Ovary (tissue), 9 donors: Measurements from ENCODE around the gene SUSD3. TPM values are rescaled to one million over a fixed set of nuclear protein-coding genes. Genes with fewer than 3 reads are reported as not detected.

ENCODE experiments used
- DNase-seq, 5 donors: peaks; one replicate each; pipeline ENCODE4 v3.0.0-alpha.2; 2019 to 2020
- H3K27ac ChIP-seq, 2 donors: fragments of 200-600 bp; one replicate each; pipeline versions ENCODE4 v1.5.1 to v1.8.0; 2019 to 2022
- H3K27me3 ChIP-seq: fragments of 200-600 bp; one replicate; pipeline ENCODE4 v1.8.0; 2022
- H3K36me3 ChIP-seq: fragments of 200-600 bp; sonication (generic); one replicate; pipeline ENCODE4 v1.5.1; 2019
- H3K4me1 ChIP-seq: one replicate; pipeline ENCODE4 v1.8.1; 2013; ENCODE audit warnings: mild to moderate bottlenecking, moderate library complexity; ENCODE audit not compliant: insufficient read depth
- H3K4me3 ChIP-seq: fragments of 200-600 bp; sonication (generic); one replicate; pipeline ENCODE4 v1.5.1; 2017
- H3K9me3 ChIP-seq, 2 donors: fragments of 200-600 bp in 1 of 2; sonication (generic) in 1 of 2; one replicate each; pipeline versions ENCODE4 v1.5.1 to v1.8.1; 2013 to 2019; ENCODE audit warnings: mild to moderate bottlenecking in 1 of 2, moderate library complexity in 1 of 2
- EP300 ChIP-seq: sonication (generic); formaldehyde crosslinking; IDR thresholded peaks from one replicate; pipeline ENCODE4 v1.6.1; 2017; ENCODE audit warnings: antibody characterized with exemption
- POLR2A ChIP-seq: fragments of 450-650 bp; IDR thresholded peaks from one replicate; pipeline ENCODE4 v1.6.1; 2017; ENCODE audit warnings: antibody characterized with exemption, mild to moderate bottlenecking, moderate library complexity
- WGBS, 3 donors: extraction: QIAGEN DNeasy Blood & Tissue Kit in 1 of 3; methylation state at CpG; one replicate each; pipeline versions ENCODE4 v1.1.5 to v1.1.7; 2013 to 2017; 5-methylcytosine and 5-hydroxymethylcytosine counted together
- intact Hi-C, 4 donors: fragments of 100-400 bp; cut with DNase I; formaldehyde crosslinking; loops; one replicate each; pipeline versions ENCODE4 v1.11.0 to v1.15.1; 2022 to 2023
- polyA plus RNA-seq, 2 donors: library from polyadenylated mRNA; stranded (reverse); fragments of 200-250 nt in 1 of 2; fragments of 350-450 nt in 1 of 2; fragmentation: Illumina TruSeq in 1 of 2; extraction: RNeasy Lipid Tissue Mini Kit (QIAGEN cat#74804) in 1 of 2; gene quantifications; one replicate each; pipeline ENCODE4 v1.2.3, GENCODE V29; 2013 to 2014
- total RNA-seq, 7 donors: library from RNA; depleted of rRNA in 2 of 7; stranded (reverse); fragments of >200 nt in 2 of 7; fragmentation: NEBNext Ultra II Directional in 3 of 7; extraction: Animal tissue kit (Norgen Biotek cat#: 25700) in 3 of 7; gene quantifications; one replicate each; pipeline versions ENCODE4 v1.1.0 to v1.2.4, GENCODE V29; 2016 to 2023
- TF ChIP-seq, protein P1 (sequence below), 3 donors: fragments of 450-650 bp in 2 of 3; fragments of 200-600 bp in 1 of 3; IDR thresholded peaks; one replicate each; pipeline versions ENCODE4 v1.5.1 to v1.8.0; 2016 to 2022; ENCODE audit warnings: antibody characterized with exemption in 3 of 3, mild to moderate bottlenecking in 1 of 3
- donor health status: DM: no; HTN: no; CAD: no; lungs with moderate emphysema.
- donor health status: DM: no; HTN: no; CAD: no.
- donor health status: Bipolar disorder and iron deficiency.
- donor health status: DM: yes; HTN: yes; CAD: no.
- donor health status: DM: no; HTN: no; CAD: no.
- donor health status: DM: yes; HTN: yes; CAD: no.

SUSD3 gene
- total and polyA plus RNA-seq, 9 donors: 9.6 to 66.1 (median 42.4) TPM

DNA sequence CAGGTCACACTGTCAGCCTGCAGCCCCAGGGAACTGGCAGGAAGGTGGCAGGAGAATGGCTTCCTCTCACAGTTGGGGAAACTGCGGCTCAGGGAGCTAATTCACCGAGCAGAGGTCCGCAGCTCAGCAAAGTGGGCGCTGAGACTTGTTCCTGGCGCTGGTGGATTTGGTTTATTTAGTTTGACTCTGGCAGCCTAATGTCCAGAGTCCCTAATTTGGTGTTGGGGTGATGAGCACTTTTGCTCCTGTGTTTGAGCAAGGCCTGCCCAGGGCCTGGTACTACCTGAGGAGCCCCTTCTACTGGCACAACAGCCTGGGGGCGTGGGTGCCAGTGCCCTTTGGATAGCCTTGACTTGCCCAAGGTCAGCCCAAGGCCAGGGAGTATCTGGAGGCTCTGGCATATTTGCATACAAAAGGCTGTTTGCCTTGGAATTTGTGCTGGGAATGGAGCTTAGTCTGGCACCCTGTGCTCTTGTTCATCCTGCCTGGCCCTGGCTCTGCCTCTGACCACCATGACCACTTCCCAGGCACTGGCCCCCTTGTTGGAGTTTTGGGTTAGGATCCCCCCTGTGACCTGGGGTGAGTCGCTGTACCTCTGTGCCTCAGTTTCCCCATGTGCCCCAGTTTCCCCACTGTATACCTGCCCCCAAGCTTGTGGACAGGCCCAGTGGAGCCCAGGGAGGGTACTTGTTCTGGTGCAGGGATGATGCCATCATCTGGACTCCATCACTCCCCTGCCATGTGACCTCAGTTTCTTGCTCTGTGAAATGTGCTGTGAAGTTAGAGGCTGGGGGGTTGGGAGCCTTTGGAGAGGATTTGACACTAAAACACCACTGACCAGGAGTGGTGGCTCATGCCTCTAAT is 1.4 kb downstream of the SUSD3 start:
- Histone ChIP-seq H3K27ac (peak overlapping the region; percentile 78 to 87), H3K4me3 (peak overlapping the region; percentile 56), H3K4me1 (peaks cover 36% of the 10 kb centered on the region), H3K27me3 (no peaks in the 10 kb centered on the region), H3K9me3 (no peaks in the 10 kb centered on the region), H3K36me3 (no peaks in the 10 kb centered on the region)
- intact Hi-C loops: loop anchor here in 3 of 4 donors (5.0 kb wide), 2 partner anchors 32 to 37 kb away; partner anchors contain the start of gene CARD19 (in 2 of the 3)
- WGBS, 3 donors: 31 to 68% (median 38%) methylated on average over 7 of the region's 7 CpGs
- peak; percentile 39 to 65 (median 54) for DNase-seq
- TF ChIP-seq, protein P1, sequence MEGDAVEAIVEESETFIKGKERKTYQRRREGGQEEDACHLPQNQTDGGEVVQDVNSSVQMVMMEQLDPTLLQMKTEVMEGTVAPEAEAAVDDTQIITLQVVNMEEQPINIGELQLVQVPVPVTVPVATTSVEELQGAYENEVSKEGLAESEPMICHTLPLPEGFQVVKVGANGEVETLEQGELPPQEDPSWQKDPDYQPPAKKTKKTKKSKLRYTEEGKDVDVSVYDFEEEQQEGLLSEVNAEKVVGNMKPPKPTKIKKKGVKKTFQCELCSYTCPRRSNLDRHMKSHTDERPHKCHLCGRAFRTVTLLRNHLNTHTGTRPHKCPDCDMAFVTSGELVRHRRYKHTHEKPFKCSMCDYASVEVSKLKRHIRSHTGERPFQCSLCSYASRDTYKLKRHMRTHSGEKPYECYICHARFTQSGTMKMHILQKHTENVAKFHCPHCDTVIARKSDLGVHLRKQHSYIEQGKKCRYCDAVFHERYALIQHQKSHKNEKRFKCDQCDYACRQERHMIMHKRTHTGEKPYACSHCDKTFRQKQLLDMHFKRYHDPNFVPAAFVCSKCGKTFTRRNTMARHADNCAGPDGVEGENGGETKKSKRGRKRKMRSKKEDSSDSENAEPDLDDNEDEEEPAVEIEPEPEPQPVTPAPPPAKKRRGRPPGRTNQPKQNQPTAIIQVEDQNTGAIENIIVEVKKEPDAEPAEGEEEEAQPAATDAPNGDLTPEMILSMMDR (IDR thresholded peaks at IDR 0.05): no peak
- TF ChIP-seq POLR2A (no peak), EP300 (no peak)

DNA sequence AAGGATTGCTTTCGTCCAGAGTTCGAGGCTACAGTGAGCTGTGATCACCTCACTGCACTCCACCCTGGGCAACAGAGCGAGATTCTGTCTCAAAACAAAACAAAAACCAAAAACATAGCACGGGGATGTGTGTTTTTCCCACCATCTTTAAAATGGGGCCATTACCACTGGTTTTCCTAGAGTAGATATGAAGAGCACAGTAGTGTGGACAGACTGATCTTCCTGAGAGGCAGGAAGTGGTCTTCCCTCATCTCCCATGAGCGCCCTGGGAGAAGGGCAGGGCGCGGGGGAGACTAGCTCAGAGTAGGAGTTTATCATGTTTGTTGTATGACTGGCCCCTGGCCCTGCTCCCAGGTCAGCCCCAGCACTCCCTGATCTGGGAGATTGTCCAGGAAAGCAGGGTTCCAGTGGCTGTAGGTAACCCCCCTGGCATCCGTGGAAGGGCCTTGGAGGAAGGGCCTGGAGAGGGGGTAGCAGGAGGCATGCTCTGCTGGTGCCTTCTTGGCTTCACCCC is 2.3 kb downstream of the SUSD3 start:
- H3K4me1 ChIP-seq: peaks cover 30% of the 10 kb centered on the region
- no peak for TF ChIP-seq POLR2A
- H3K4me3 ChIP-seq: no peak overlapping the region

DNA sequence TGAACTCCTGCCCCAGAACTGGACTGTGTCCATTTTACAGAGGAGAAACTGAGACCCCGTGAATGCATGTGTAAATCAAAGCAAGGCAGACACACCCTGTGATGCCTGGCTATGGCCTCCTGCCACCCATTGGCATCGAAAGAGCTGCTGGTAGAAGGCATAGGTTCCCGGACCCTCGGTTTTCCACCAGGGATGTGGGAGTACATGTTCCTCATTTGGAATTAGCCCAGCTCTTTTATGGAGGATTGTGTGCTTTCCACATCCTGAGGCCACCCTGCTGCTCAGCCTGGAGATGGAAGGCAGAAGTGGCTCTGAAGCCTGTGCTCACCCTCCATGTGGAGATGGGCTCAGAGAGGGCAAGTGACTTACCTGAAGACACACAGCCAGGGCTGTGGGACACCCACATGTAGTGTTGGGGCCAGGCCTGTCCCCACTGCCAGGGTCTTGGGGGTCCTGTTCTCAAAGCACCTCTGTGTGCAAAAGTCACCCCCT is 2.8 kb downstream of the SUSD3 start:
- WGBS, 3 donors: 18 to 32% (median 20%) methylated on average over 4 of the region's 4 CpGs
- peaks cover 30% of the 10 kb centered on the region for H3K4me1 ChIP-seq
- intact Hi-C loops: loop anchor here in 1 of 4 donors (5.0 kb wide), 1 partner anchor 36 kb away; the partner anchor contains the start of gene CARD19
- H3K9me3 ChIP-seq: no peaks in the 10 kb centered on the region
- H3K36me3 ChIP-seq: no peaks in the 10 kb centered on the region
- H3K27ac ChIP-seq: peak overlapping the region in 1 of 2 donors; percentile 87
- DNase-seq: peak; percentile 45 to 76 (median 57)
- TF ChIP-seq POLR2A: no peak
- TF ChIP-seq EP300: no peak
- TF ChIP-seq, protein P1 (IDR thresholded peaks at IDR 0.05): no peak
- no peak overlapping the region for H3K4me3 ChIP-seq
- H3K27me3 ChIP-seq: no peaks in the 10 kb centered on the region

More for the DNA sequence above, 2.3 kb downstream of the SUSD3 start:
- intact Hi-C loops: loop anchor here in 1 of 4 donors (5.0 kb wide), 1 partner anchor 36 kb away; the partner anchor contains the start of gene CARD19
- H3K9me3 ChIP-seq: no peaks in the 10 kb centered on the region
- no peaks in the 10 kb centered on the region for H3K27me3 ChIP-seq
- H3K36me3 ChIP-seq: no peaks in the 10 kb centered on the region
- 38 to 55% (median 43%) methylated on average over 8 of the region's 8 CpGs for WGBS, 3 donors
- peak in 4 of 5 donors; percentile 58 to 81 (median 66) for DNase-seq
- peak overlapping the region; percentile 78 to 87 for H3K27ac ChIP-seq

DNA sequence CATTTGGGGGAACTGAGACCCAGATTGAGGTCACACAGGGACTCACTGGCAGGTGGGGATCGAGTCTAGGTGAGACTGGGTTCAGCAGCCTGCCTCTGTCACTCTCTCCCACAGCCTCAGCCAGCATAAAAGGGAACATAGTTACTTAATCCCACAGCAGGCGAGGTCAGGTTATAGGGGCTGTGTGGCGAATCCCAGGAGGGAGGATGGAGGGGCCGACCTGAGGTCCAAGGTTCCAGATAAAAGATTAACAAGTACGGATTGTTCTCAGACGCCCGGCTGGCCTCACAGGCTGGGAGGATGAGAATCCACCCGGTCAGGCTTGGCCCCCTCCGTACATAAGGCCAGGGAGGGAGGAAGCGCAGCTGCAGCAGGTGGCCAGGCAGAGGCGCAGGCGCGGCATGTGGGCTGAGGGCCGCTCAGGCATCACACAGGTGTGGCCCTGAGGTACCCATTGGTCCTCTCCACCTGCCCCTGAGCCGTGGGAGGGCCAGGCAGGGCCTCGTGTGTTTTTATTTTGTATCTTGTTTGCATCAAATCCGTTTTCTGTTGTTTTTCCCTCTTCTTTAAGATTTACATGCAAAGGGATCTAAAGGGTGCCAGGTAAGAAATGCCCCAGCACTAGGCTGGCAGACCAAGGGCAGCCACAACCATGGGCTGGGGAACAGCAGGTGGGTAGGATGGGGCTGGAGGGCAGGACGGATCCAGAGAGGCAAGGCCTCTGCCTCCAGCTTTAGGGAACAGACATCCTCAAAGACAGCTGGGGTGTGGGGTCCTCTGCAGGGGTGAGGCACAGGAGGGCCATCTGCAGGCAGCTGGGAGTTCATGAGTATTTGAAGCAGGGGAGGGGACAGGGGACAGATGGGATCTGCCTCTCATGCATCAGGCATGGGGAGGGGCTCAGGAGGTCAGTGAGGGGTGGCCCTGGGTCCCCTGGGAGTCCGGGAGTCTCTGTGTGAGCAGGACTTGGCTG is 3.6 kb downstream of the SUSD3 start:
- 40 to 54% (median 51%) methylated on average over 19 of the region's 19 CpGs for WGBS, 3 donors
- no peaks in the 10 kb centered on the region for H3K9me3 ChIP-seq
- peak overlapping the region; percentile 14 to 87 for H3K27ac ChIP-seq
- no peak overlapping the region for H3K4me3 ChIP-seq
- H3K27me3 ChIP-seq: no peaks in the 10 kb centered on the region
- DNase-seq: peak; percentile 50 to 87 (median 60)
- no peak for TF ChIP-seq EP300
- no peak for TF ChIP-seq POLR2A
- TF ChIP-seq, protein P1 (IDR thresholded peaks at IDR 0.05): no peak
- peaks cover 28% of the 10 kb centered on the region for H3K4me1 ChIP-seq
- H3K36me3 ChIP-seq: no peaks in the 10 kb centered on the region
- intact Hi-C loops: loop anchor here in 1 of 4 donors (5.0 kb wide), 1 partner anchor 35 kb away; the partner anchor contains the start of gene CARD19
